ENCODE measurements around the gene SPINT1.

Gene SPINT1

DNA sequence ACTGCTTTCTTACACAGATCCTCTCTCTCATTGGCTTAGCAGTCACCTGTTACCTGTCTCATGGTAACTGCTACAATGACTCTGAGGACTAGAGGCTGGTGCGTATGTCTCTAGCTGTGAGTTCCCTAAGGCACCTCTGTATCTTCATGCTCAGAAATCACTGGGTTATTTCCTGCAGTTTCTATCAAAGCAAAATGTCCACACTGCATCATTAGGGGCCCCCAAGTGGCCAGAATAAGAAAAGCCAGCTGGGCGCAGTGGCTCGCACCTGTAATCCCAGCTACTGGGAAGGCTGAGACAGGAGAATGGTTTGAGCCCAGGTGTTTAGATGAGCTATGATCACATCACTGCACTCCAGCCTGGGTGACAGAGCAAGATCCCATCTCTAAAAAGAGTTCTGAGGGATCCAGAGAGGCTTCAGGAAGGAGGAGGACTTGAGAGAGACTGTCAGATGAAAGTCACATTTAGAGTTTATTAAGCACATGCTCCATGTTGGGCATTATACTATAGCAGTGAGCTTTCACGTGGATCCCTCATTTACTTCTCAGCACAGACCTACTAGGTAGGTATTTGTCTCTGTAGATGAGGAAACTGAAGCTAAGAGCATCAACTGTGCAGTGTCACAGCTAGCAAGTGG, 48.1 kb downstream of the SPINT1 start:
- Histone ChIP-seq H3K4me3 (ENCODE audit: low read length) (no peak overlapping the region), H4K20me1 (ENCODE audit: insufficient read depth, low read length) (no peaks in the 10 kb centered on the region), H3K9me3 (ENCODE audit: insufficient read depth, low read length) (no peaks in the 10 kb centered on the region), H2AFZ (ENCODE audit: low read depth, low read length) (no peak overlapping the region; the same call in 1 of the 2 replicates), H3K4me1 (ENCODE audit: low read length) (peaks cover 11% of the 10 kb centered on the region), H3K27ac (ENCODE audit: low read length) (no peak overlapping the region), H3K79me2 (ENCODE audit: low read length) (peaks cover 19% of the 10 kb centered on the region), H3K4me2 (ENCODE audit: low read length) (no peak overlapping the region), H3K27me3 (ENCODE audit: low read depth, low read length) (peaks cover 4% of the 10 kb centered on the region; the same call in 1 of the 2 replicates), H3K36me3 (replicated peaks; ENCODE audit: low read depth, low read length) (no peaks in the 10 kb centered on the region), H3K9ac (ENCODE audit: low read length) (no peak overlapping the region)
- no peak for TF ChIP-seq EZH2phosphoT487 (IDR thresholded peaks at IDR 0.05; ENCODE audit: low read depth)
- TF ChIP-seq, protein P1, sequence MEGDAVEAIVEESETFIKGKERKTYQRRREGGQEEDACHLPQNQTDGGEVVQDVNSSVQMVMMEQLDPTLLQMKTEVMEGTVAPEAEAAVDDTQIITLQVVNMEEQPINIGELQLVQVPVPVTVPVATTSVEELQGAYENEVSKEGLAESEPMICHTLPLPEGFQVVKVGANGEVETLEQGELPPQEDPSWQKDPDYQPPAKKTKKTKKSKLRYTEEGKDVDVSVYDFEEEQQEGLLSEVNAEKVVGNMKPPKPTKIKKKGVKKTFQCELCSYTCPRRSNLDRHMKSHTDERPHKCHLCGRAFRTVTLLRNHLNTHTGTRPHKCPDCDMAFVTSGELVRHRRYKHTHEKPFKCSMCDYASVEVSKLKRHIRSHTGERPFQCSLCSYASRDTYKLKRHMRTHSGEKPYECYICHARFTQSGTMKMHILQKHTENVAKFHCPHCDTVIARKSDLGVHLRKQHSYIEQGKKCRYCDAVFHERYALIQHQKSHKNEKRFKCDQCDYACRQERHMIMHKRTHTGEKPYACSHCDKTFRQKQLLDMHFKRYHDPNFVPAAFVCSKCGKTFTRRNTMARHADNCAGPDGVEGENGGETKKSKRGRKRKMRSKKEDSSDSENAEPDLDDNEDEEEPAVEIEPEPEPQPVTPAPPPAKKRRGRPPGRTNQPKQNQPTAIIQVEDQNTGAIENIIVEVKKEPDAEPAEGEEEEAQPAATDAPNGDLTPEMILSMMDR (IDR thresholded peaks at IDR 0.05; ENCODE audit: low read depth, low read length), result peak; percentile 75

DNA sequence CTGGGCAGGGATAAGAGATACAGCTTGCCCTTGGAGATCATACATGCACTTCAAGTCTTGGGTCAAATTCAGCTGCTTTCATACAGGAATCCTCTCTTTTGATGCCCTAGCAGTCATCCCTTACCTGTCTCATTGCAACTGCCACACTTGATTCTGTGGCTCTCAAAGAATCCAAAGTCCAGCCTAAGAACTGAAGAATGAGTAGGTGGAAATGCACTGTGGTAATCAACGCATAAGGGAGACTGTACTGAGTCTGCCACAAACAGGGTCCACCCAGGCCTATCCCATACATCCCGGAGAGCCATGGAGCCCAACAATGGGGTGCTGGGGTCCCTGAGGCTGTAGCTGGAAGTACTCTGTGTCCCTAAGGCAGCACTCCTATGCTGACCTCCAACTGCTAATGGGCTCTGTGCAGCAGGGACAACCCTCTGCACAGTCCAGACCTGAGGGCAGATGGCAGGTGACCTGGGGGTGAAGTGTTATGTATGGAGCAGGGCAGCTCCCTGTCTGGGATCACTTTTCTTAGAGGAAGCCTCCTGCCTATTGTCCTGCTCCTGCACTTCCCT, 48.7 kb downstream of the SPINT1 start:
- Histone ChIP-seq H4K20me1 (ENCODE audit: insufficient read depth, low read length) (no peaks in the 10 kb centered on the region), H3K4me3 (ENCODE audit: low read length) (no peak overlapping the region), H3K27me3 (ENCODE audit: low read depth, low read length) (peaks cover 4% of the 10 kb centered on the region; the same call in 1 of the 2 replicates), H3K36me3 (replicated peaks; ENCODE audit: low read depth, low read length) (no peaks in the 10 kb centered on the region), H3K79me2 (ENCODE audit: low read length) (peaks cover 19% of the 10 kb centered on the region), H3K4me2 (ENCODE audit: low read length) (no peak overlapping the region), H3K4me1 (ENCODE audit: low read length) (peaks cover 11% of the 10 kb centered on the region), H2AFZ (ENCODE audit: low read depth, low read length) (no peak overlapping the region), H3K9me3 (ENCODE audit: insufficient read depth, low read length) (no peaks in the 10 kb centered on the region), H3K27ac (ENCODE audit: low read length) (no peak overlapping the region), H3K9ac (ENCODE audit: low read length) (no peak overlapping the region)
- TF ChIP-seq, protein P1 (IDR thresholded peaks at IDR 0.05; ENCODE audit: low read depth, low read length), result no peak
- TF ChIP-seq EZH2phosphoT487 (IDR thresholded peaks at IDR 0.05; ENCODE audit: low read depth), result no peak

DNA sequence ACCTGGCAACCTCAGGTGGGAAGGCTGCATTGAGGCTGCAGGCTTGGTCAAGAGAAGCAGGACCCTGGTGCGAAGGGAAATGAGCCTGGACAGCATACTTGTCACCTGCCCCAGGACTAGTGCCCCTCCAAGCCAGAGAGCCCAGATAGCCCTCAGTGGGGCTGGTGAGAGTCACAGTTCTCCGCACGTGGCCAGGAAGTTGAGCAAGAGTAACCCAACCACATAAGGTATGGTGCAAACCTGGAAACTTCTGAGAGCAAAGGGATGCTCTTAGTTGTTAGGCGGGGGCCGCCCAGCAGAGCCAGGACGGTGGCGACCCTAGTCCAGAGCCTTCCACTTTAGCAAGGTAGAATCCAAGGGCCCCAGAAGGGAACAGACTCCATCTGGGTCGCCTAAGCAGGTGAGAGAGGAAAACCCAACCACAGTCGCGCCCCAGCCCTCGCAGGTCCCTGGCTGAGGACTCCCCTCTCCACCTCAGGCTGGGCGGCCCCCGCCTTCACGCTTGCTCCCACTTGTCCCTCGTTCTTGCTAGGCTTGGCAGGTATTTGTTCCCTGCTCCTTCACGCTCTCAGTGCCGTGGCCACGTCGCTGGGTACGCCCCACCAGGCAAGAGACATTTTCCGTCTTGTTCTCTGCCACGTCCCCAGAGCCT, 49.3 kb downstream of the SPINT1 start:
- Histone ChIP-seq H4K20me1 (ENCODE audit: insufficient read depth, low read length) (no peaks in the 10 kb centered on the region), H3K4me2 (ENCODE audit: low read length) (peak overlapping the region; percentile 78; the same call in 1 of the 2 replicates), H3K79me2 (ENCODE audit: low read length) (peaks cover 19% of the 10 kb centered on the region), H3K4me1 (ENCODE audit: low read length) (peaks cover 11% of the 10 kb centered on the region), H3K9ac (ENCODE audit: low read length) (no peak overlapping the region), H3K36me3 (replicated peaks; ENCODE audit: low read depth, low read length) (no peaks in the 10 kb centered on the region), H3K27ac (ENCODE audit: low read length) (no peak overlapping the region), H2AFZ (ENCODE audit: low read depth, low read length) (peak overlapping the region; percentile 81; the same call in 1 of the 2 replicates), H3K27me3 (ENCODE audit: low read depth, low read length) (peaks cover 4% of the 10 kb centered on the region; the same call in 1 of the 2 replicates), H3K4me3 (ENCODE audit: low read length) (0 out of 2 replicates have a peak overlapping the region, but pooled peaks have one; percentile 74), H3K9me3 (ENCODE audit: insufficient read depth, low read length) (no peaks in the 10 kb centered on the region)
- TF ChIP-seq, protein P1 (IDR thresholded peaks at IDR 0.05; ENCODE audit: low read depth, low read length), result no peak
- no peak for TF ChIP-seq EZH2phosphoT487 (IDR thresholded peaks at IDR 0.05; ENCODE audit: low read depth)
